ENCODE data around the gene CHRNA1.

CHRNA1 gene

GRCh38 chr2:174764280-174765255, at the start of gene CHRNA1:
TSS of gene CHRNA1 (minus strand) at chr2:174764472. CDS start at chr2:174764394, 78 bp downstream.
- TF ChIP-seq GATA3 (IDR thresholded peaks at IDR 0.05; ENCODE audit: low read depth, low read length): no peak
- no peak for TF ChIP-seq GATA2 (IDR thresholded peaks at IDR 0.05; ENCODE audit: low read depth, low read length)

DNA sequence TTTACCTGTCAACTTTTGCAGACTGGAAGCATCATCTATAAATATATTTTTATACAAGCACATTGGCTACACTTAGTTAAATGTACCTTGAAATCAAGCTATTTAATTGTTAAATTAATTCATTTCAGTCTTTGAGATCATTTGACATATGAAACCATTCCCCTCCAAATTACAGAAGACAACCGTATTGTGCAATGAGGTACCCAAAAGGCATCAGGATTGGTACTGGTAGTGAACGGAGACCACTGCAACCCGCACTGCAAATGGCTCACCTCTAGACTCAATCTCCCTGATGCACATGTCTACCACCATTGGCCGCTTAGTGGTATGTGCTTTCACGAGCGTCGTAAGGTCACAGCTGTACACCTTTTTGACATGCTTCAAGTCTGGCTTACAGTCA, 47.8 kb upstream of the CHRNA1 start:
- TF ChIP-seq GATA3 (IDR thresholded peaks at IDR 0.05; ENCODE audit: low read depth, low read length) (no peak), GATA2 (IDR thresholded peaks at IDR 0.05; ENCODE audit: low read depth, low read length) (no peak)

GRCh38 chr2:174807931-174808330, 43.7 kb upstream of the CHRNA1 start:
- TF ChIP-seq GATA3 (IDR thresholded peaks at IDR 0.05; ENCODE audit: low read depth, low read length) (no peak), GATA2 (IDR thresholded peaks at IDR 0.05; ENCODE audit: low read depth, low read length) (no peak)

- no peak for TF ChIP-seq GATA3 (IDR thresholded peaks at IDR 0.05; ENCODE audit: low read depth, low read length)
- TF ChIP-seq GATA2 (IDR thresholded peaks at IDR 0.05; ENCODE audit: low read depth, low read length): no peak
Observed at GRCh38 chr2:174805803-174806202, 41.5 kb upstream of the CHRNA1 start.

DNA sequence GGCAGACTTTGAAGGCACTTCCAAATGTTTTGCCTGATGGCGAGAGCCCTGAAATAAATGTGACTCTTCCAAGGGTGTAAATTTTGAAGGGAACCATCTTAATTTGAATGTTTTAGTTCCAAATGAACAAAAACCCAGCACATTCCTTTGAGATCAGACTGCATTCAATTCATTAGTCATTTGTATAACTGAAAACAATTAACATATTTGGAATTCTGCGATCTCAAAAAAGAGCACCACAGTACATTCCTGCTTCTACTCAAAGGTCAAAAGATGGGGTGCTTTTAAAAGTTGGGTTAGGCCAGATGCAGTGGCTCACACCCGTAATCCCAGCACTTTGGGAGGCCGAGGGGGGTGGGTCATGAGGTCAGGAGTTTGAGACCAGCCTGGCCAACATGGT, 38.2 kb upstream of the CHRNA1 start:
- TF ChIP-seq GATA3 (IDR thresholded peaks at IDR 0.05; ENCODE audit: low read depth, low read length) (no peak), GATA2 (IDR thresholded peaks at IDR 0.05; ENCODE audit: low read depth, low read length) (no peak)

- TF ChIP-seq GATA2 (IDR thresholded peaks at IDR 0.05; ENCODE audit: low read depth, low read length) (no peak), GATA3 (IDR thresholded peaks at IDR 0.05; ENCODE audit: low read depth, low read length) (no peak)
Observed at GRCh38 chr2:174800436-174801205, 36.3 kb upstream of the CHRNA1 start.

- TF ChIP-seq GATA3 (IDR thresholded peaks at IDR 0.05; ENCODE audit: low read depth, low read length) (no peak), GATA2 (IDR thresholded peaks at IDR 0.05; ENCODE audit: low read depth, low read length) (no peak)
Observed at GRCh38 chr2:174798801-174799200, 34.5 kb upstream of the CHRNA1 start.

DNA sequence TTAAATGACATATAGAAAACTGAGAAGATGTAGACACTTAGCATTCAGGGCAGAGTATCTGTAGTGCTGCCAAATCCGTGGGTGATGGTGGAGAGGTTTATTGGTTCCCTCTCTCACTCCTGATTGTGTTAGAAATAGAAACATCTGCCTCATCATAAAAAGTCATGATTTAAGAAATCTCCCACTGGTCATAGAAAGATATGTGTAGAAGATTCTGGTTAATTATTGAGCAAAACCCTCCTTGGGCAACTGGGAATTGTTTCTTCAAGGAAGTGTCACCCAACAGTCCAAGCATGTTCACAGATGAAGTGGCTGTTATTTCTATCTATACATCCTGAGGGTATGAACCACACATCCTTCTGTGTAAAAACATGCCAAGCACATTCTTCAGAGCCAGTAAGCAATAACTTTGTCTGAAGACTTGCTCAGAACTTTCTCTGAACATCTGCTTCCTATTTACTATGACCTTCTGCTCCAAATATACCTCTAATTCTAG, 33.6 kb upstream of the CHRNA1 start:
- TF ChIP-seq GATA2 (IDR thresholded peaks at IDR 0.05; ENCODE audit: low read depth, low read length) (no peak), GATA3 (IDR thresholded peaks at IDR 0.05; ENCODE audit: low read depth, low read length) (no peak)

GRCh38 chr2:174796319-174796771, 32.1 kb upstream of the CHRNA1 start:
- TF ChIP-seq GATA3 (IDR thresholded peaks at IDR 0.05; ENCODE audit: low read depth, low read length): no peak
- TF ChIP-seq GATA2 (IDR thresholded peaks at IDR 0.05; ENCODE audit: low read depth, low read length): no peak

DNA sequence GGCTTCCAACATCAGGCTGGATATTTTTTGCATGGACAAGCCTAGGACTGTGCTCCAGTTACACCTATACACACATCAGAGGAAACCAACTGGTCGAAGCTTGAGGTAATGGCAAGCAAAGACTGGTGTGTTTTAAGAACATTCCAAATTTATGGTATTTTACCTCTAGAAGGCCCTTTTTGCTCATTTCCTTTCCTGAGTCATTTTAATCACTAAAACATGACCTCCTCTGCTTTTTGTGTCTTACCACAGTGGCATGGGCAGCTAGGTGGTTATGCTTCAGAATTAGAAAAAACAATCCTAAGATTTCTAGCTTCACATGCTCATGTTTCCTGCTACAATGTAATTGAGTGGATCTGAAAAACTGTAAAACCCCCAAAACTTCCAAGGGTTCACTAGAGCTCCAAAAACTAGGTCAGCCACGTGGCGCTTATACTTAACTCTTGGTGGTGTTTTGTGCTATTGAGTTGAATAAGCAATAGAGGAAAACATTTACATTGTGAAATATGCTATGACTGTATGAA, 30.6 kb upstream of the CHRNA1 start:
- TF ChIP-seq GATA3 (IDR thresholded peaks at IDR 0.05; ENCODE audit: low read depth, low read length) (no peak), GATA2 (IDR thresholded peaks at IDR 0.05; ENCODE audit: low read depth, low read length) (no peak)

DNA sequence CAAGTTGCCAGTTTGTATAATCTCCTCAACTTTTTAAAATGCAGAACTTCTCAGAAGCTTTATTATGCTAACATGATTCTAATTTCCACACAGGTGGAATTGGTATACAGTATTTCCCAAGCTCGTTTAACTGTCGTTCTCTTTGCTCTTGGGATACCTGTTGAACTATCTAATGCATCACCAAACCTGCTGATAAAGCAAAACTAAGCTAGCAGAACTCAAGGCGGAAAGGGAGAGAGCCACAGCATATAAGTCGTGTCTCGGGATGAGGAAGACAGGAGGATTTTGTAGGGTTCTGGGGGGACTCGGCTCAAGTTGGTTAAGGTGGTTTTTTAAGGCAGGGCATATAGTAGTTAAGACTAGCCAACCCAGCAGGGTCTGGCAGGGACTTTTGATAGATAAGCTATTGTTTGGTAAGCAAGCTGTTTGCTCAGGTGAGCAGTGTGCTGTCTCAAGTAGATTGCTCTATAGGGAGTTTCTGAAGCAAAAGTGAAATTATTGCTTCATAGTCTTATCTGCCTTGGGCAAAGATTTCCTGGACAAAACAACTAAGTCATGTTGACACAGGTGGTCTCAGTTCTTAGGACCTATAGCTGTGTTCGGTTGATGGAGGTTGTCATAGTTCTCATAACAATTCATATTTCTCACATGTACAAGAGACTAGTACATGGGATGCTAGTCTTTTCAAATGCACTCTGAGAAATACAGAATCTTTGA, 28.2 kb upstream of the CHRNA1 start:
- TF ChIP-seq GATA2 (IDR thresholded peaks at IDR 0.05; ENCODE audit: low read depth, low read length): no peak
- no peak for TF ChIP-seq GATA3 (IDR thresholded peaks at IDR 0.05; ENCODE audit: low read depth, low read length)

DNA sequence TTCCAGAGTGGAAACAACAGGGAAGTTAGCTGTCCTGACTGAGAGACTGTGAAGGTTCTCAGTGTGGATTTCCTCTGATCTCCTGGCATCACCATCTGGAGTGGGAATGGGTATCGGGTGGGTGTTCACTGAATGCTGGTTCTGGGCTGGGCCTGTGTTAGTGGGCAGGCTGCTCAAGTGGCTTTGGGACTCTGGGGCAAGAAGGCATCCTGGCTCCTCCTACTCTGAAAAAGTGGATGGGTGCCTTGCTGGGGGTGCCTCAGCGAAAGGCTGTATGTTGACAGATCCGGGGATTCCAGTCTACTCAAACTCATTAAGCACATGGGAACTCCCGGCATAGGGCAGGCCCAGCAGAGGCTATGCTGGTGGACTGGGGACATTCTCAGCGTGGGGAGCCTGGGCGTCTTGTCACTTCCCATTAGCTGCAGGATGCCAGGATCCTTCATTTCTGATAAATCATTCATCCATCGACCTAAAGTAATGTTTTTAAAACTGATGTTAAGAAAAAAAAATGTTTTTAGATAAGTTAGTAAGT, 27.5 kb upstream of the CHRNA1 start:
- TF ChIP-seq GATA2 (IDR thresholded peaks at IDR 0.05; ENCODE audit: low read depth, low read length) (no peak), GATA3 (IDR thresholded peaks at IDR 0.05; ENCODE audit: low read depth, low read length) (no peak)

- TF ChIP-seq GATA2 (IDR thresholded peaks at IDR 0.05; ENCODE audit: low read depth, low read length): no peak
- no peak for TF ChIP-seq GATA3 (IDR thresholded peaks at IDR 0.05; ENCODE audit: low read depth, low read length)
Observed at GRCh38 chr2:174791020-174791419, 26.7 kb upstream of the CHRNA1 start.

Data from SH-SY5Y (cell line).